Fibroblast of the conjunctiva (primary cell): ENCODE measurements around the gene SLC48A1.

Source experiments
- DNase-seq: peaks from one replicate; pipeline ENCODE4 v3.0.0-alpha.2; 2010; ENCODE audit warnings: low read depth

The SLC48A1 gene

DNA sequence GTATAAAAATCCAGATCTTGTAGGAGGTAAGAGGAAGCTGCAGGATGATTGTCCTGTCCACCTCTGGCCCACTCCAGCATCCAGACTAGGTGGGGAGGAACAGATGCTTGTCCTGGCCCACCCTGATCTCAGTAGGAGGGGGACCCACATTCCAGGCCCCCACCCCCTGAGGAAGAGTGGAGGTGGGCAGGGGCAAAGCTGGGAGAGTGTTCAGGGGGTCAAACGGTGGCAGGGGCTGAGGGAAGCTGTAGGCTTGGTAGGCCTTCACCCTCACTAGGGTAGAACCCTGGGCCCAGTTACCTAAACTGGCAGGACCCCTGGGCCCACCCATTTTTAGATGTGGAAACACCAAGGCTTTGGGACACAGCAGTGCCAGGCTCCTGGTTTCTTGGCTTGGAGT, 4.1 kb downstream of the SLC48A1 start:
- DNase-seq, result no peak

DNA sequence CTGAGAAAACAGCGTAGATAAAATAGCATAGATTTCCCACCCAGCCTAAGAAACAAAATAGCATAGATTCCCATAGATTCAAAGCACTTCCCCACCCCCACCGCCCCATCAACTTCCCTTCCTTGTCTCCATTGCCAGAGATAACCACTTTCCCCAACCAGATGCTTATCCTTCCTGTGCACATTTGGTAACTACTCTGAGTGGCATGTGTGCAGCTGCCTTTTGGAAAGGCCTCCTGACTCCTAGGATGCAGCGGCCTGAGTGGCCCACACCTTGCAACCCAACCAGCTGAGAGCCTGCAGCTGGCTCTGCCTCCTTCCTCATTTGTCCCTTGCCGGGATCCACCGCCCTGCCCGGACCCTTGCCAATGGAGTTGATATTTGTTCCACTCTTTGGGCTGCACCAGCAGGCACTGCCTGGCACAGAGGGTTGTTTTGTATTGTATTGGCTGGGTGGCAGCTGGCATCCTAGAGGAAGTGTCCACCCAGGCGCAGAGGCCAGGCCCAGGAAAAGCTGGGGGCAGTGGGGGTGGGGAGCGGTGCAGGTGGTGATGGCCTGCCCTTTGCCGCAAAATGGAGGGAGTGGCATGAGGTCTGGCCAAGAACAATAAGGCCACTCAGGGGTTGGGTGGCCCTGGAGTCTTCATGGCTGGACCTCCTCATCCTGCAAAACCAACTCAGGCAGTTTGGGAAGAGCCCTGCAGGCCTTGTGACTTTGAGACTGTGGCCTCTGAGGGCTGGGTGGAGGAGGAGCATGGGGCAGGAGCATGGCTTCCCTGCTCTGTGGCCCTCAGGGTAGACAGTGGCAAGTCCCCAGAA, 4.9 kb downstream of the SLC48A1 start:
- DNase-seq, result no peak

DNA sequence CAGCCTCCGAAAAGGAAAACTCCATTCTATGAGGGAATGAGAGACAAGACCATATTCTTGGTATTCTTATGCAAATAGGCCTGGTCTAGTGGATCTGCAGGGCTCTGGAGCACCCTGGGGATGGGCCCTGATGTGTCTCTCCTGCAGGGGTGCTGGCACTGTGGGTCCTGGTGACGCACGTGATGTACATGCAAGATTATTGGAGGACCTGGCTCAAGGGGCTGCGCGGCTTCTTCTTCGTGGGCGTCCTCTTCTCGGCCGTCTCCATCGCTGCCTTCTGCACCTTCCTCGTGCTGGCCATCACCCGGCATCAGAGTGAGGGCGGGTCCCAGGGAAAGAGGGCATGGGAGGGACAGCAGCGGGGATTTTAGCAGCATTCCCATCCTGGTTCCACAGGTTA, 5.8 kb downstream of the SLC48A1 start:
- DNase-seq, result no peak

DNA sequence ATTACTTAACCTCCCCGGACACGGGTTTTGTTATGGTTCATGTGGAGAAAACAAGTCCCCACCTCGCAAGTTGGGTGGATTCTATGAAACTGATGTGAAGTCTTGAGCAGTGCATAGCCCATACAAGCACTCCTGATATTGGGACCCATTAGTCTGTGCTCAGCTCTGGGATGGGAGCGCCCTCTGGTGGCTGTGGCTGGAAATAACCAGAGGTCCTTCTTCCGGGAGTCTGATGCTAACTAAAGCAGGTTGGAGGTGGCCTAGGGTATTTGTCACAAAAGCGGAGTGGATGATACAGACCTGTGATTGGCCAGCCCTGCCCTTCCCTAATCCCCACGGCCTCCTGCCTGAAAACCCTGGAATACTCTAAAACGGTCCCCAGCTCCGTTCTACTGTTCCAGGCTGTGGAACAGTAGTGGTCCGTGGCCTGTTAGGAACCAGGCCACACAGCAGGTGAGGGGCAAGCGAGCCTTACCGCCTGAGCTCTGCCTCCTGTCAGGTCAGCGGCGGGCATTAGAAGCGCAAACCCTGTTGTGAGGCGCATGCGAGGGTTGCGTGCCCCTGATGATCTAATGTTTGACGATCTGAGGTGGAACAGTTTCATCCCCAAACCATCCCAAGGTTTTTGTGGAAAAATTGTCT, 6.4 kb downstream of the SLC48A1 start:
- peak; percentile 74 for DNase-seq

- no peak for DNase-seq
Observed at GRCh38 chr12:47779943-47780504, 7.0 kb downstream of the SLC48A1 start.

- no peak for DNase-seq
Observed at GRCh38 chr12:47781479-47782371, 8.7 kb downstream of the SLC48A1 start.

DNA sequence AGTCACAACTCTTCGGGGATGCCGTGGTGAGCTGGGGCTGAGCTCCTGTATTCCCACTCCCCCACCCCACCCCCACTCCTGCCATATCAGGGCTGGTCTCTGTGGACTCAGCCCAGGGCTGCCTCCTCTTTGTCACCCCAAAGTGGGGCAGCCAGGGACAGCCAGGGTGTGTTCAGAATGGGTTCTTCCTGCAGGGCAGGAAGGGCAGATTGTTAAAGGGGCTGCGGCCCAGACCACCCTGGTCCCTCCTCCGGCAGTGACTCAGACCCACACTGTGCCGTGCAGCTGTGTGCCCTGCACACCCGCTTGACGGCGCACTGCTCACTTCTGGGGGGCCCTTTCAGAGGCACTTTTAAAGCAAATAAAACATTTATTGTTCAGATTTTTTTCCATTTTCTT, 9.3 kb downstream of the SLC48A1 start:
- no peak for DNase-seq

GRCh38 chr12:47783024-47783755, 10.2 kb downstream of the SLC48A1 start:
- DNase-seq, result no peak

GRCh38 chr12:47783821-47784819, 11.1 kb downstream of the SLC48A1 start:
- DNase-seq, result no peak

DNA sequence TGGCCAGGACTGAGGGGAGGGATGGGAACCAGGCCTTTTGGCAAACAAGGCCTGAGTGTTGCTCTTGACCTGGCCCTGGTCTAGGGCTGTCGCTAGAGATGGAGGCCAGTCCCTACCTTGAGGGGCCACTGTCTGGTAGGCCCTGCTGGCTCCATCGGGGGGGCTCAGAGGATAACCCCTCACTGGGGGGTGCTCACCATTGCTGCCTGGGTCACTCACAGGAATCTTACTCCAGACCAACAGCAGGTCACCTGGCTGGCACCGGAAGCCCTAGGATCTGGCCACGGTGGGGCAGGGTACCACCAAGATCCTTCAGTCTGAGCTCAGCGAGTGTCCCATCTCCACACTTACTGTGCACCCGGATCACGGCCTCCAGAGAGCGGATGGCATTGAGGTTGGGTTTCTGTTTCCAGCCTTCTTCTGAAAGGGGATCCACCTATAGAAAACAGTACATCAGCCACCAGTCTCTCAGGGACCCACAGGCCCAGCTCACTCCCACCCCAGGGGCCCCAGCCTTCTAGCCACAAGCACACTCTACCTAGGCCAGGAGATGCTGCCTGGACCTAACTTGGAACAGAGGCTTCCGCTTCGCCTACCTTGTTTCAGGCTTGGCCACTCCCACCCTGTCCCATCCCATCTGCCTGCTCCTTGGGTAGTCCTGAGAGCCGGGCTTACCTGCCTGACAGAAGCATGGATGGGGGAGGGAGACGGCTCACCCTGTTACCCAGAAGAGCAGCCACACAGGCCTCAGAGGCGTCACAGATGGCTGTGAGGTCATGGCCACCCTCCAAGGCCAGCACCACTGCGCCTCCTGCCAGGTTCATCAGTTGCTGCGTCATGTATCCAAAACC, 12.2 kb downstream of the SLC48A1 start:
- no peak for DNase-seq

GRCh38 chr12:47785887-47786661, 13.0 kb downstream of the SLC48A1 start:
- DNase-seq, result no peak

GRCh38 chr12:47786662-47787280, 13.7 kb downstream of the SLC48A1 start:
- DNase-seq, result no peak

- no peak for DNase-seq
Observed at GRCh38 chr12:47787596-47788319, 14.7 kb downstream of the SLC48A1 start.

DNA sequence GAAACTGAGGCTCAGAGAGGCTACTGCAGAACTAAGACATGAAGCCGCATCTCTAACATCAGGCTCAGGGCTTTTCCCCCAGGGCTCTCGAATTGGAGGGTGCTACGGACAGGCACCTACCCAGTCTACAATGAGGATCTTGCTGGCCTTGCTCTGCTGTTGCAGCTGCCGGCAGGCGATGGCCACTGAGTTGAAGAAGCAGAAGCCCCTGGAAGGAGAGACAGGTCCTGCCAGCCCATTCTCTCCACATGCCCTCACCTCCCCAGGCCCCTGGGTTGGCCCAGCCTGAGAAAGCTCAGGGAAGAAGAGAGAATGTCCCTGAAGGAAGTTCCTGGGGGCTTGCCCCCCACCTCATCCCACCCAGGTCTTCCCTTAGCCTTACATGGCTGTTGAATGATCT, 16.1 kb downstream of the SLC48A1 start:
- DNase-seq, result no peak

- DNase-seq, result no peak
Observed at GRCh38 chr12:47789712-47790489, 16.9 kb downstream of the SLC48A1 start.

DNA sequence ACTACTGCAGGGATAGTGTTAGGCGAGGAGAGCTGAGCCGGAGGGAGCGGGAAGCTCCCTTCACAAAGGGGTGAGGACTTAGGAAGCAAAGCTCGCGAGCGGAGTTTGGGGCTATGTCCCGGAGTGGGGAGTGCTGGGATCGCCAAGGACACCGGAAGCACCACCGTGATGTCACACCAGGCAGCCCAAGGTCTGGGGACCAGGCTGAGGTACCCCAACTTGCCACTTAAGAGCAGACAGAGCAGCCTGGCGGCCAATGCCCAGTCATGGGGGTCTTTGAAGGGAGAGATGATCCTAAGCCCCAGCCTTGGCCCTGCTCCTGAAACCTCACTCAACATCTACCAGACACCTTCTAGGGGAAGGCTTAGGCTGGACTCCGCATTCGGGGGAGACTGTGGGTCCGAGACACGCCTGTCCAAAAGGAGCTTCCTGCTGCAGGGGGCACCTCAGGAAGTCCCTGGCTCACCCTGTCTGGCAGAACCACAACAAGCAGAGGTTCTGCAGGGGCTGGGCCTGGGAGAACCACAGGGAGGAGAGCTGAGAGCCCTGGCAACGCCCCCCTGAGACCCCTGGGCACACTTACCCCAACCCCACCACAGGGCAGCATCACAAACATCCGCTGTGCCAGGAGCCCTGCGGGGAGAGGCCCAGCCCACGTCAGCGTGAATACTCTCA, 17.8 kb downstream of the SLC48A1 start:
- no peak for DNase-seq
